Neural cell (in vitro differentiated cells): Measurements from ENCODE around the gene FKRP. TPM values are rescaled to one million over a fixed set of nuclear protein-coding genes. Genes with fewer than 3 reads are reported as not detected.

Source experiments
- H2AFZ ChIP-seq: fragments of 200-600, 300-800 bp; sonication (generic), shearing (Covaris generic); 2 replicates; pipeline ENCODE4 v1.6.0; 2014; ENCODE audit warnings: low read depth, mild to moderate bottlenecking, antibody characterized with exemption, low read length, moderate library complexity
- H3F3A ChIP-seq: fragments of 200-600 bp; shearing (Covaris generic); 2 replicates; pipeline ENCODE4 v1.6.1; 2016; ENCODE audit warnings: mild to moderate bottlenecking, moderate library complexity, mixed read lengths, antibody characterized with exemption, low read length; ENCODE audit not compliant: insufficient read depth, poor library complexity, severe bottlenecking
- H3K27ac ChIP-seq: fragments of 200-600, 300-800 bp; sonication (generic), shearing (Covaris generic); 2 replicates; pipeline ENCODE4 v1.5.1; 2014; ENCODE audit warnings: mild to moderate bottlenecking, low read length, moderate library complexity
- H3K27me3 ChIP-seq: fragments of 300-800, 200-600 bp; sonication (generic), shearing (Covaris generic); 2 replicates; pipeline ENCODE4 v1.6.0; 2014; ENCODE audit warnings: mild to moderate bottlenecking, low read depth, low read length, moderate library complexity; ENCODE audit not compliant: insufficient read depth
- H3K36me3 ChIP-seq: fragments of 300-800, 200-600 bp; sonication (generic), shearing (Covaris generic); 2 replicates; pipeline ENCODE4 v1.5.1; 2014; ENCODE audit warnings: mild to moderate bottlenecking, antibody characterized with exemption, low read length, moderate library complexity; ENCODE audit not compliant: insufficient read depth
- H3K4me2 ChIP-seq: fragments of 300-800, 200-600 bp; sonication (generic), shearing (Covaris generic); 2 replicates; pipeline ENCODE4 v1.6.0; 2014; ENCODE audit warnings: mild to moderate bottlenecking, low read length
- H3K4me3 ChIP-seq: fragments of 300-800, 200-600 bp; sonication (generic), shearing (Covaris generic); 2 replicates; pipeline ENCODE4 v1.5.1; 2014; ENCODE audit warnings: mild to moderate bottlenecking, low read length, moderate library complexity
- H3K79me2 ChIP-seq: fragments of 200-600 bp; shearing (Covaris generic); replicated peaks from 2 replicates; pipeline ENCODE4 v1.6.0; 2014; ENCODE audit warnings: mild to moderate bottlenecking, low read length, moderate library complexity; ENCODE audit not compliant: insufficient read depth
- H3K9ac ChIP-seq: fragments of 300-800, 200-600 bp; sonication (generic), shearing (Covaris generic); 2 replicates; pipeline ENCODE4 v1.6.1; 2016; ENCODE audit warnings: mild to moderate bottlenecking, low read length, mixed read lengths
- H3K9me2 ChIP-seq: fragments of 200-600 bp; shearing (Covaris generic); 2 replicates; pipeline ENCODE4 v1.6.1; 2016; ENCODE audit warnings: mild to moderate bottlenecking, low read length, mixed read lengths; ENCODE audit not compliant: insufficient read depth
- H3K9me3 ChIP-seq: fragments of 200-600, 300-800 bp; sonication (generic), shearing (Covaris generic); 2 replicates; pipeline ENCODE4 v1.6.1; 2016; ENCODE audit warnings: mild to moderate bottlenecking, mixed run types, low read length, moderate library complexity, mixed read lengths
- H4K20me1 ChIP-seq: fragments of 200-600 bp; shearing (Covaris generic); 2 replicates; pipeline ENCODE4 v1.6.1; 2016; ENCODE audit warnings: mild to moderate bottlenecking, mixed run types; ENCODE audit not compliant: insufficient read depth
- EP300 ChIP-seq: fragments of 450-650 bp; conservative IDR thresholded peaks from 2 replicates; pipeline ENCODE4 v1.6.1; 2014; ENCODE audit warnings: antibody characterized with exemption, mild to moderate bottlenecking, moderate library complexity; ENCODE audit not compliant: poor library complexity, severe bottlenecking
- EZH2 ChIP-seq: fragments of 200-600, 300-800 bp; shearing (Covaris generic), sonication (generic); IDR thresholded peaks from 2 replicates; pipeline ENCODE4 v1.6.1; 2014; ENCODE audit warnings: antibody characterized with exemption, low read length, borderline replicate concordance, mild to moderate bottlenecking; ENCODE audit not compliant: insufficient read depth, poor library complexity, severe bottlenecking
- MXI1 ChIP-seq: fragments of 450-650 bp; conservative IDR thresholded peaks from 2 replicates; pipeline ENCODE4 v1.6.1; 2014; ENCODE audit warnings: antibody characterized with exemption, mild to moderate bottlenecking; ENCODE audit not compliant: poor library complexity, severe bottlenecking
- POLR2AphosphoS5 ChIP-seq: IDR thresholded peaks from 2 replicates; pipeline ENCODE4 v1.6.1; 2012
- RAD21 ChIP-seq: fragments of 450-650 bp; conservative IDR thresholded peaks from 2 replicates; pipeline ENCODE4 v1.6.1; 2014; ENCODE audit warnings: antibody characterized with exemption, mild to moderate bottlenecking, moderate library complexity
- SMC3 ChIP-seq: fragments of 450-650 bp; conservative IDR thresholded peaks from 2 replicates; pipeline ENCODE4 v1.6.1; 2014; ENCODE audit warnings: antibody characterized with exemption, mild to moderate bottlenecking, moderate library complexity; ENCODE audit not compliant: poor library complexity
- TAF1 ChIP-seq: IDR thresholded peaks from 2 replicates; pipeline ENCODE4 v1.6.1; 2012; ENCODE audit warnings: low read depth
- polyA plus RNA-seq: library from polyadenylated mRNA; depleted of rRNA; stranded (reverse); fragments of >200 nt; gene quantifications from 2 replicates; pipeline ENCODE4 v1.2.3, GENCODE V29; 2014
- TF ChIP-seq, protein P1 (sequence below): fragments of 450-650 bp; IDR thresholded peaks from 2 replicates; pipeline ENCODE4 v1.5.1; 2014; ENCODE audit warnings: antibody characterized with exemption, mild to moderate bottlenecking, moderate library complexity; ENCODE audit not compliant: poor library complexity, severe bottlenecking
- TF ChIP-seq, protein P2 (sequence below): IDR thresholded peaks from 2 replicates; pipeline ENCODE4 v1.6.1; 2012; ENCODE audit warnings: borderline replicate concordance

FKRP gene
- polyA plus RNA-seq, 1 donor from 2014 or later = 27.8 TPM

DNA sequence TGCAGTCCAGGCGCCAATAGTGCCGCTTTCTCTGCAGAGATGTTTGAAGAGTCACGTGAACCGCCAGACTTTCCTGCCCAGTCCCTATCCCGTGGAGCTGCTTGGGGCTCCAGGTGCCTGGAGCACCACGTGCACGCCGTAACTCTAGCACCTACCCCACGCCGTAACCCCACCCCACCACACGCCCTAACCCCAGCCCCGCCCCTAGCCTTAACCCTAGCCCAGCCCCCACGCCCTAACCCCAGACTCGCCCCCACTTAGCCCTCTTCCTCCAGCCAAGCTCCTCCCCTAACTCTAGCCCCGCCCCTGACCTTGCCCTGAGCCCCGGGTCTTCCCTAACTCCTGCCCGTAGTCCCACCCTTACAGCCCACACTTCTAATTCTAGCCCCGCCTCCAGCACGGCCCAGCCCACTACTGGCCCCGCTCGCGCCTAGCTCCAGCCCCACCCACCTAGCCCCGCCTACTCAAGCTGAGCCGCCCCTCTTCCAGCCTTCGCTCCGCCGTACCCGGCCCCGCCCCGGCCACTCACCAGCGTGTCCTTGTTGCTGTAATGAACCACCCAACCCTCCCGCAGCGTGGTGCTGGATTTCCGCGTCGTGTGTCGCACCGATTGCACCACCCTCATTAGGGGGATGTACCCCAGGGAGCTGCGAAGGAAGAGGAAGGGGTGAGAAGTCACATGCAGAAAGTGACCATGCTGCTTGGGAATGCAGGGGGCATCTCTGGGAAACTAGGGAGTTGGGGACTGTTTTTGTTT lies 48.5 kb upstream of the FKRP start:
- Histone ChIP-seq H3K4me2 (no peak overlapping the region), H3K4me3 (no peak overlapping the region), H3K27ac (no peak overlapping the region), H3K79me2 (no peaks in the 10 kb centered on the region), H2AFZ (no peak overlapping the region), H3F3A (no peaks in the 10 kb centered on the region), H3K9me2 (no peaks in the 10 kb centered on the region), H3K27me3 (no peaks in the 10 kb centered on the region), H3K9ac (no peak overlapping the region), H3K9me3 (no peaks in the 10 kb centered on the region), H3K36me3 (peaks cover 4% of the 10 kb centered on the region), H4K20me1 (no peaks in the 10 kb centered on the region)
- TF ChIP-seq TAF1 = no peak
- TF ChIP-seq EP300 = no peak
- TF ChIP-seq, protein P1, sequence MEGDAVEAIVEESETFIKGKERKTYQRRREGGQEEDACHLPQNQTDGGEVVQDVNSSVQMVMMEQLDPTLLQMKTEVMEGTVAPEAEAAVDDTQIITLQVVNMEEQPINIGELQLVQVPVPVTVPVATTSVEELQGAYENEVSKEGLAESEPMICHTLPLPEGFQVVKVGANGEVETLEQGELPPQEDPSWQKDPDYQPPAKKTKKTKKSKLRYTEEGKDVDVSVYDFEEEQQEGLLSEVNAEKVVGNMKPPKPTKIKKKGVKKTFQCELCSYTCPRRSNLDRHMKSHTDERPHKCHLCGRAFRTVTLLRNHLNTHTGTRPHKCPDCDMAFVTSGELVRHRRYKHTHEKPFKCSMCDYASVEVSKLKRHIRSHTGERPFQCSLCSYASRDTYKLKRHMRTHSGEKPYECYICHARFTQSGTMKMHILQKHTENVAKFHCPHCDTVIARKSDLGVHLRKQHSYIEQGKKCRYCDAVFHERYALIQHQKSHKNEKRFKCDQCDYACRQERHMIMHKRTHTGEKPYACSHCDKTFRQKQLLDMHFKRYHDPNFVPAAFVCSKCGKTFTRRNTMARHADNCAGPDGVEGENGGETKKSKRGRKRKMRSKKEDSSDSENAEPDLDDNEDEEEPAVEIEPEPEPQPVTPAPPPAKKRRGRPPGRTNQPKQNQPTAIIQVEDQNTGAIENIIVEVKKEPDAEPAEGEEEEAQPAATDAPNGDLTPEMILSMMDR = no peak
- no peak for TF ChIP-seq MXI1
- no peak for TF ChIP-seq SMC3
- no peak for TF ChIP-seq EZH2
- TF ChIP-seq POLR2AphosphoS5 = no peak
- TF ChIP-seq RAD21 = no peak
- TF ChIP-seq, protein P2, sequence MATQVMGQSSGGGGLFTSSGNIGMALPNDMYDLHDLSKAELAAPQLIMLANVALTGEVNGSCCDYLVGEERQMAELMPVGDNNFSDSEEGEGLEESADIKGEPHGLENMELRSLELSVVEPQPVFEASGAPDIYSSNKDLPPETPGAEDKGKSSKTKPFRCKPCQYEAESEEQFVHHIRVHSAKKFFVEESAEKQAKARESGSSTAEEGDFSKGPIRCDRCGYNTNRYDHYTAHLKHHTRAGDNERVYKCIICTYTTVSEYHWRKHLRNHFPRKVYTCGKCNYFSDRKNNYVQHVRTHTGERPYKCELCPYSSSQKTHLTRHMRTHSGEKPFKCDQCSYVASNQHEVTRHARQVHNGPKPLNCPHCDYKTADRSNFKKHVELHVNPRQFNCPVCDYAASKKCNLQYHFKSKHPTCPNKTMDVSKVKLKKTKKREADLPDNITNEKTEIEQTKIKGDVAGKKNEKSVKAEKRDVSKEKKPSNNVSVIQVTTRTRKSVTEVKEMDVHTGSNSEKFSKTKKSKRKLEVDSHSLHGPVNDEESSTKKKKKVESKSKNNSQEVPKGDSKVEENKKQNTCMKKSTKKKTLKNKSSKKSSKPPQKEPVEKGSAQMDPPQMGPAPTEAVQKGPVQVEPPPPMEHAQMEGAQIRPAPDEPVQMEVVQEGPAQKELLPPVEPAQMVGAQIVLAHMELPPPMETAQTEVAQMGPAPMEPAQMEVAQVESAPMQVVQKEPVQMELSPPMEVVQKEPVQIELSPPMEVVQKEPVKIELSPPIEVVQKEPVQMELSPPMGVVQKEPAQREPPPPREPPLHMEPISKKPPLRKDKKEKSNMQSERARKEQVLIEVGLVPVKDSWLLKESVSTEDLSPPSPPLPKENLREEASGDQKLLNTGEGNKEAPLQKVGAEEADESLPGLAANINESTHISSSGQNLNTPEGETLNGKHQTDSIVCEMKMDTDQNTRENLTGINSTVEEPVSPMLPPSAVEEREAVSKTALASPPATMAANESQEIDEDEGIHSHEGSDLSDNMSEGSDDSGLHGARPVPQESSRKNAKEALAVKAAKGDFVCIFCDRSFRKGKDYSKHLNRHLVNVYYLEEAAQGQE = no peak

DNA sequence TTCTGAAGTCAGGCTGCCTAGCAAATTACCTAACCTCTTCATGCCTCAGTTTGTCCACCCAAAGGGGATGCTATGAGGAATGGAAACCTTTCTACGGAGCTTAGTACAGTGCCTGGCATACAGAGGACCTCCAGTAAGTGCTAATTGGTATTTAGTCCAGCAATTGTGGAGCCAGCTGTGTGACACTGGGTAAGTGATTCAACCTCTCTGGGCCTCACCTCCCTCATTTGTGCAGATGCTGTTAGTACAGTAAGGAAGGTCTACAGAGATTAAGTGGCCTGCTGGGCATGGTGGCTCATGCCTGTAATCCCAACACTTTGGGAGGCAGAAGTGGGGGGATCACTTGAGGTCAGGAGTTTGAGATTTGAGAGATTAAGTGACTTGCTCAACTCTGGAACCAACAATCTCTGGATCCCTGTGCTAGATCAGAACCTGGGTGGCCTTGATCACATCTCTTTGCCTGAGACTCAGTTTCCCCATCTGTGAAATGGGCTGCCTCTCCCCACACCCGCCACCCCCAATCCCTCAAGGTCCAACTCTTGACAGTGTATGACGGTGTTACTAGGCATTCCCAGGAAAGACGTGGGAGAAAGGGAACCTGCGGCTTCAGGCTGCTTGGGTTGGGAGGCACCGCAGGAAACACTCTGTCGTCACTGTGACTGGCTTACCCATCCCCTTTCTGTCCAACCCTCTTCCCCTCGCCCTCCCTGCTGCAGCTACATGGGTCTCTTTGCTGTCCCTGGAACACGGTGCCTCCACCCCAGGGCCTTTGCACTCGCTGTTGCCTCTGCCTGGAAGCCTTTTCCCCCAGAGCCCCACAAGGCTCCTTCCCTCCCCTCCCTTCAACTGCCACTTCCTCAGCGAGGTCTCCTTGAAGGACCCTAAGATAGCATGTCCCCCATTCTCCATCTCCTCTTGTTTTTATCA lies 47.2 kb upstream of the FKRP start:
- no peaks in the 10 kb centered on the region for H3K27me3 ChIP-seq
- H3K36me3 ChIP-seq = peaks cover 4% of the 10 kb centered on the region
- no peaks in the 10 kb centered on the region for H3K79me2 ChIP-seq
- H3K4me2 ChIP-seq = no peak overlapping the region
- H3F3A ChIP-seq = no peaks in the 10 kb centered on the region
- H3K4me3 ChIP-seq = no peak overlapping the region
- no peaks in the 10 kb centered on the region for H4K20me1 ChIP-seq
- no peaks in the 10 kb centered on the region for H3K9me2 ChIP-seq
- no peaks in the 10 kb centered on the region for H3K9me3 ChIP-seq
- H2AFZ ChIP-seq = no peak overlapping the region
- TF ChIP-seq RAD21 (no peak), TAF1 (no peak), EZH2 (no peak), SMC3 (no peak), POLR2AphosphoS5 (no peak), EP300 (no peak), MXI1 (no peak)
- TF ChIP-seq, protein P2 = no peak
- TF ChIP-seq, protein P1 = no peak
- no peak overlapping the region for H3K9ac ChIP-seq
- no peak overlapping the region for H3K27ac ChIP-seq
